Uterus (tissue), 4 donors: ENCODE data around the gene ISCA2. TPM values are rescaled to one million over a fixed set of nuclear protein-coding genes. Genes with fewer than 3 reads are reported as not detected.
"Not testable (repeated sequence)": the region's sequence is repeated elsewhere in the genome, so short reads cannot be mapped to it uniquely, and the experiment has no call there.

ENCODE experiments used
- DNase-seq, 2 donors: peaks; one replicate each; pipeline ENCODE4 v3.0.0-alpha.2; 2019 to 2020
- H3K27ac ChIP-seq, 2 donors: fragments of 200-600 bp; sonication (generic); 1 replicate in 1 of 2; 2 replicates in 1 of 2; pipeline ENCODE4 v1.5.1; 2016 to 2018
- H3K27me3 ChIP-seq, 2 donors: fragments of 200-600 bp; sonication (generic); one replicate each; pipeline ENCODE4 v1.5.1; 2018 to 2019; ENCODE audit warnings: control low read depth in 1 of 2
- H3K36me3 ChIP-seq, 2 donors: fragments of 200-600 bp; sonication (generic); one replicate each; pipeline ENCODE4 v1.5.1; 2019; ENCODE audit warnings: control low read depth in 1 of 2
- H3K4me1 ChIP-seq, 2 donors: fragments of 200-600 bp; sonication (generic); one replicate each; pipeline ENCODE4 v1.5.1; 2018 to 2019; ENCODE audit warnings: control low read depth in 1 of 2
- H3K4me3 ChIP-seq, 2 donors: fragments of 200-600 bp; sonication (generic); 1 replicate in 1 of 2; 2 replicates in 1 of 2; pipeline ENCODE4 v1.5.1; 2018 to 2019; ENCODE audit warnings: mild to moderate bottlenecking in 1 of 2
- H3K9me3 ChIP-seq, 2 donors: fragments of 200-600 bp; sonication (generic); one replicate each; pipeline ENCODE4 v1.5.1; 2019; ENCODE audit warnings: control low read depth in 1 of 2
- POLR2A ChIP-seq, 2 donors: fragments of 450-650 bp; IDR thresholded peaks; one replicate each; pipeline ENCODE4 v1.6.1; 2016; ENCODE audit warnings: antibody characterized with exemption in 2 of 2, mild to moderate bottlenecking in 1 of 2, moderate library complexity in 1 of 2
- intact Hi-C: fragments of 100-400 bp; cut with DNase I; formaldehyde crosslinking; loops from one replicate; pipeline ENCODE4 v1.15.1; 2023; ENCODE audit warnings: low total_unique reads
- total RNA-seq, 4 donors: library from RNA; depleted of rRNA in 3 of 4; stranded (reverse); fragments of >200 nt in 3 of 4; gene quantifications; one replicate each; pipeline versions ENCODE4 v1.1.0 to v1.2.4, GENCODE V29; 2014 to 2023
- TF ChIP-seq, protein P1 (sequence below), 4 experiments: fragments of 200-600 bp in 2 of 4; fragments of 450-650 bp in 2 of 4; sonication (generic) in 2 of 4; IDR thresholded peaks; one replicate each; pipeline ENCODE4 v1.5.1; 2016 to 2019; ENCODE audit warnings: antibody characterized with exemption in 4 of 4, mild to moderate bottlenecking in 2 of 4, moderate library complexity in 1 of 4
- donor health status: DM: yes; HTN: yes; CAD: no.

Gene ISCA2
- total RNA-seq, 4 donors from 2014 or later, result 1.0 to 22.2 (median 11.0) TPM

DNA sequence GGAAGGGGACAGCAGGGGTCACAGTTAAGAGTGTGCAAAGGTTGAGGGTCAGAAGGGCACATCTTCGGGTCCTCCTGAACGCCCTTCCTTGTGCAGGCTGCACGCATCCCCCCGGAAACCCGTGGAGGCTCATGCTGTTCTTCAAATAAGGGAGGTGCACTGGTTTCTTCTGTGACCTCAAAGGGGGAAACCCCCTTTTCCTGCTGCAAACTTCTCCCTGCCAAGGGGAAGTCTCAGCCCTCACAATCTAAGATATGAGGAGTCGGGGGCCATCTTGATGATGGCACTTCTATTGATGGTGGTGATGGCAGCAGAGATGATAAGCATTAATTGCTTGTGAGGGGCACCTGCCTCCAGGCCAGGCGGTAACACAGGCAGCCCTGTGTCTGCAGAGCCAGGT is 40.0 kb downstream of the ISCA2 start:
- intact Hi-C loops, result no loop called here
- no peaks in the 10 kb centered on the region for H3K27me3 ChIP-seq
- no peak for DNase-seq
- H3K9me3 ChIP-seq, result no peaks in the 10 kb centered on the region
- no peaks in the 10 kb centered on the region for H3K4me1 ChIP-seq
- TF ChIP-seq, protein P1, sequence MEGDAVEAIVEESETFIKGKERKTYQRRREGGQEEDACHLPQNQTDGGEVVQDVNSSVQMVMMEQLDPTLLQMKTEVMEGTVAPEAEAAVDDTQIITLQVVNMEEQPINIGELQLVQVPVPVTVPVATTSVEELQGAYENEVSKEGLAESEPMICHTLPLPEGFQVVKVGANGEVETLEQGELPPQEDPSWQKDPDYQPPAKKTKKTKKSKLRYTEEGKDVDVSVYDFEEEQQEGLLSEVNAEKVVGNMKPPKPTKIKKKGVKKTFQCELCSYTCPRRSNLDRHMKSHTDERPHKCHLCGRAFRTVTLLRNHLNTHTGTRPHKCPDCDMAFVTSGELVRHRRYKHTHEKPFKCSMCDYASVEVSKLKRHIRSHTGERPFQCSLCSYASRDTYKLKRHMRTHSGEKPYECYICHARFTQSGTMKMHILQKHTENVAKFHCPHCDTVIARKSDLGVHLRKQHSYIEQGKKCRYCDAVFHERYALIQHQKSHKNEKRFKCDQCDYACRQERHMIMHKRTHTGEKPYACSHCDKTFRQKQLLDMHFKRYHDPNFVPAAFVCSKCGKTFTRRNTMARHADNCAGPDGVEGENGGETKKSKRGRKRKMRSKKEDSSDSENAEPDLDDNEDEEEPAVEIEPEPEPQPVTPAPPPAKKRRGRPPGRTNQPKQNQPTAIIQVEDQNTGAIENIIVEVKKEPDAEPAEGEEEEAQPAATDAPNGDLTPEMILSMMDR (IDR thresholded peaks at IDR 0.05), result no peak
- no peak for TF ChIP-seq POLR2A (IDR thresholded peaks at IDR 0.05)
- no peaks in the 10 kb centered on the region for H3K36me3 ChIP-seq
- no peak overlapping the region for H3K4me3 ChIP-seq
- no peak overlapping the region for H3K27ac ChIP-seq

DNA sequence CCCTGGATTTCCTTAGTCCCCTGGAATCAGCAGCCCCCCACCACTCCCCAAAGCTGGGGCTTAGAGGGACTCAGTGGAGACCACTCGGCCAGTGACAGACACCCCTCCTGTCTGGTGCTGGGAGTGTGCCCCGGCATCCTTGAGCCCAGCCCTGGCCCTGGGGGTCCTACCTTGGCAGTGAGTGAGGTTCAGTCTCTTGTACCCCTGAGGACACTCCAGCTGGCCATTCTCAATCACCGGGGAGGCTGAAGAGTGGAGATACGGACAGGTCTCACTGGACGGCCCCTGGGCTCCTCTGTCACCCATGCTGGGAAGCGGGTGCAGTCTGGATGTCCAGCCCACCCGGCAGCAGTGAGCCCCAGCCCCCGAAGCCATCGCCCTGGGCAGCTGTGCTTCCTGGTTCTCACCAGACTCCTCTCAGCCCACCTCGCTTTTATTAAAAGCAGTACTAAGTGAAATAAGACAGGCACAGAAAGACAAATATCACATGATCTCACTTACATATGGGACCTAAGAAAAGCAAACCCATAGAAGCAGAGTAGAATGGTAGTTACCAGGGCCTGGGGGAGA is 42.3 kb downstream of the ISCA2 start:
- H3K9me3 ChIP-seq, result no peaks in the 10 kb centered on the region
- no peaks in the 10 kb centered on the region for H3K4me1 ChIP-seq
- no peak overlapping the region for H3K27ac ChIP-seq
- DNase-seq, result no peak
- H3K36me3 ChIP-seq, result no peaks in the 10 kb centered on the region
- TF ChIP-seq POLR2A (IDR thresholded peaks at IDR 0.05), result no peak
- TF ChIP-seq, protein P1 (IDR thresholded peaks at IDR 0.05), result no peak
- no peaks in the 10 kb centered on the region for H3K27me3 ChIP-seq
- intact Hi-C loops, result no loop called here
- no peak overlapping the region for H3K4me3 ChIP-seq

DNA sequence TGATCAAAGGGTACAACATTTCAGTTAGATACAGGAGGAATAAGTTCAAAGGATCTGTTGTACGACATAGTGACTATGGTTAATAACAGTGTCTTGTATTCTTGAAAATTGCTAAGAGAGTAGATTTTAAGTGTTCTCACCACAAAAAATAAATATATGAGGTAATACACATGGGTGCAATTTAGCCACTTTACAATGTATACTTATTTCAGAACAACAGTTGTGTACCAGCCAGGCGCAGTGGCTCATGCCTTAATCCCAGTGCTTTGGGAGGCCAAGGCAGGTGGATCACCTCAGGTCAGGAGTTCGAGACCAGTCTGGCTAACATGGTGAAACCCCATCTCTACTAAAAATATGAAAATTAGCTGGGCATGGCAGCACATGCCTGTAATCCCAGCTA is 42.8 kb downstream of the ISCA2 start:
- DNase-seq, H3K27ac ChIP-seq, H3K27me3 ChIP-seq, H3K9me3 ChIP-seq, H3K4me3 ChIP-seq, intact Hi-C loops, H3K4me1 ChIP-seq, H3K36me3 ChIP-seq: not testable (repeated sequence)

DNA sequence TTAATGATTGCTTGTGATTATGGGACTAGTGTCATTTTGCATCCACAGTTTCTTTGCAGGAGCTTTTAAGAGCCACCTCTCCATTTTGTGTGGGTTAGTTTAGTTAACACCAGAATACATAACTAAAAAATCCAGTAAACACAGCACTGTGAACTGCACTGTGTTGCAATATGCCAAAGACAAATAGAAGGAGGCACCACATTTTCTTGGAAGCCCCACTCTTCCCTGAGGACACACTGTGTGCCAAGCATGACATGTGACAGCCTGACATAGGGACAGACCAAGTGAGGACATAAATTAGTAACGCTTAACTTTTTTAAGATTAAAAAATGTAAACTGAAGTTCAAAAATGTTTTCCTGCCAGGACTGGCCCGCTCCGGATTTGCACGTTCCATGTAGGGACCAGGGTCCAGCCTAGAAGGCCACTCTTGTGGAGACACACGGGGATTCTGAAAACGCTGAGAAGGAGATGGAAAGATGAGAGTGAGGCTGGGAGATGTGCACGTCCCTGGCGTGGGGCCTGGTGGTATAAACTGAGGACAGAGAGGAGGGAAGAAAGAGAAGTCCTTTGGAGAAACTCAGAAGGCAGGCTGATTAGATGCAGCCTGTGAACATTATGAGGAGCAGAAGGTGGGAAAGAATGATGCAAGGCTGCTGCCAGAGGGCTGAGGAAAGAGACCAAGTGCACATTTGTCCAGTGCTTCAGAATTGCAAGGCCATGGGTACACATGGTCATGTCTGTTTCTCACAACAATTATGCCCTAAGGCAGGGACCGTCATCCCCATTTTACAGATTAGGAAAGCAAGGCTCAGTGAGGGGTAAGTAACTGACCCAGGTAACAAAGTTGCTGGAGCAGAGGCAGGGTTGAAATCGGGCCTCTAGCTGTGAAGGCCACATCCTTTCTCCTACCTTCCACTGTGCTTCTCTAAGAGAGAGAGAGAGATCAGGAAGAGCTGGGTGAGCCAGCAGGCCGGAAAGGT is 45.1 kb downstream of the ISCA2 start:
- Histone ChIP-seq H3K27ac (no peak overlapping the region), H3K36me3 (no peaks in the 10 kb centered on the region), H3K4me1 (no peaks in the 10 kb centered on the region), H3K4me3 (no peak overlapping the region), H3K27me3 (no peaks in the 10 kb centered on the region), H3K9me3 (no peaks in the 10 kb centered on the region)
- TF ChIP-seq, protein P1 (IDR thresholded peaks at IDR 0.05), result no peak
- no peak for TF ChIP-seq POLR2A (IDR thresholded peaks at IDR 0.05)
- intact Hi-C loops, result no loop called here
- no peak for DNase-seq

DNA sequence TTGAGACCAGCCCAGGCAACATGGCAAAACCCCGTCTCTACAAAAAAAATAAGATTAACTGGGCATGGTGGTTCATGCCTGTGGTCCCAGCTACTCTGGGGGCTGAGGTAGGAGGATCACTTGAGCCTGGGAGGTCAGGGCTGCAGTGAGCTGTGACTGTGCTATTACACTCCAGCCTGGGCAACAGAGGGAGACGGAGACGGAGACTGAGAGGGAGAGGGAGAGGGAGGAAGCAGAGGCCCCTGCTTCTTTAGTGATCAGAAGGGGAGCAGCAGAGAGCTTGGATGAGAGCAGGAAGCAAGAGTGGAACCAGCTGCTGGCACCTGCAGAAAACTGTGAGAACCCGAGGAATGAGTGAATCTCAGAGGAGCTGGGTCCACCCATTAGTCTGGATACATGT is 45.9 kb downstream of the ISCA2 start:
- intact Hi-C loops, result no loop called here
- TF ChIP-seq POLR2A (IDR thresholded peaks at IDR 0.05), result no peak
- TF ChIP-seq, protein P1 (IDR thresholded peaks at IDR 0.05), result no peak
- DNase-seq, result no peak
- no peak overlapping the region for H3K4me3 ChIP-seq
- H3K9me3 ChIP-seq, result no peaks in the 10 kb centered on the region
- H3K27ac ChIP-seq, result no peak overlapping the region
- H3K27me3 ChIP-seq, result no peaks in the 10 kb centered on the region
- H3K36me3 ChIP-seq, result no peaks in the 10 kb centered on the region
- H3K4me1 ChIP-seq, result no peaks in the 10 kb centered on the region
